Left renal pelvis (tissue), 4 donors: Measurements from ENCODE around the gene ZNF211. TPM values are rescaled to one million over a fixed set of nuclear protein-coding genes. Genes with fewer than 3 reads are reported as not detected.
A peak's percentile ranks its signal among the peaks of the same experiment; 100 is the strongest.

Experiments used
- DNase-seq, 4 donors: peaks; one replicate each; pipeline ENCODE4 v3.0.0-alpha.2; 2013; ENCODE audit warnings: low read depth in 4 of 4, low spot score in 3 of 4
- polyA plus RNA-seq, 4 donors: library from polyadenylated mRNA; unstranded; fragments of 120-200 nt; gene quantifications; one replicate each; pipeline ENCODE4 v1.2.1, GENCODE V29; 2013; ENCODE audit not compliant: insufficient read length in 4 of 4

Gene ZNF211
- 10 to 100 TPM; 24.7 to 46.4 (median 32.4) TPM for polyA plus RNA-seq

- peak; percentile 88 to 95 (median 90) for DNase-seq
Observed at GRCh38 chr19:57632987-57633831, at the start of gene ZNF211. TSS of gene ZNF211 (plus strand) at chr19:57633168. CDS start at chr19:57633347, 179 bp downstream.

- peak; percentile 89 to 96 (median 91) for DNase-seq
Observed at GRCh38 chr19:57583521-57584416, 49.2 kb upstream of the ZNF211 start, which contains the start of gene ZIK1. TSS of gene ZIK1 (plus strand) at chr19:57584145. CDS start at chr19:57584357, 212 bp downstream.

DNA sequence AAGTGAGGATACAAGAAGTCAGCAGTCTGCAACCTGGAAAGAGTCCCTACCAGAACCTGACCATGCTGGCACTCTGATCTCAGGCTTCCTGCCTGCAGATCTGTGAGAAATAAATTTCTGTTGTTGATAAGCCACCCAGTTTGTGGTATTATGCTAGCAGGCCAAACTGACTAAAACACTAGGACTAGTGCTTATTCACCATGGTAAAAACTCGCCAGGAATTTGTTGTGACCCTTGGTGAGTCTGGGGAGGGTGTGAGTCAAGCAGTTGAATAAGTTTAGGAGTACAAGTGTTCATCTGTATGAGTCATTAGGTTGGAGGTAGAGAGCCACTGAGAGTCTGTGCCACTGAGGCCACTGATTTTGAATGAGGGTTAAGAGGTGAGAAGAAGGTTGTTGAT lies 45.4 kb upstream of the ZNF211 start:
- no peak for DNase-seq

DNA sequence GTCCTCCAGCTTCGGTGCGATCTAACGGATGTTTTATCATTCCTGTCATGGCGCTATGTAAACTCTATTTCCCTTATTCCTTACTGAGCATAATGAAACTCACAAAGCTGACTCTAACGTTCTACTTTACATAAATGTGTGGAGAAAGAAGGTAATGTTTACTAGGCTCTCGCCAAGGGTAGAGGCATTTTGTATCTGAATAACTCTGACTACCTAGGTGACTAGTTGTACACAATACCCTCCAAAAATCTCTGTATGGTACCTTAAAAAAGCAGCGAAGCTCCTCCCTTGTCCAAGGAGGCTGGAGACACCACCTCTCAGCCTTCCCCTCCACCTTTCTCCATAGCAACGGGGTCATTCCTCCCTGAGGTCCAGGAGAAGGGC lies 33.6 kb upstream of the ZNF211 start:
- DNase-seq: no peak

GRCh38 chr19:57599761-57600383 lies 33.1 kb upstream of the ZNF211 start, which contains the start of gene ZNF530:
TSS of gene ZNF530 (plus strand) at chr19:57599885. CDS start at chr19:57604346, 4,461 bp downstream.
- peak; percentile 83 to 94 (median 86) for DNase-seq

- DNase-seq: no peak
Observed at GRCh38 chr19:57606931-57607330, 26.0 kb upstream of the ZNF211 start.

DNA sequence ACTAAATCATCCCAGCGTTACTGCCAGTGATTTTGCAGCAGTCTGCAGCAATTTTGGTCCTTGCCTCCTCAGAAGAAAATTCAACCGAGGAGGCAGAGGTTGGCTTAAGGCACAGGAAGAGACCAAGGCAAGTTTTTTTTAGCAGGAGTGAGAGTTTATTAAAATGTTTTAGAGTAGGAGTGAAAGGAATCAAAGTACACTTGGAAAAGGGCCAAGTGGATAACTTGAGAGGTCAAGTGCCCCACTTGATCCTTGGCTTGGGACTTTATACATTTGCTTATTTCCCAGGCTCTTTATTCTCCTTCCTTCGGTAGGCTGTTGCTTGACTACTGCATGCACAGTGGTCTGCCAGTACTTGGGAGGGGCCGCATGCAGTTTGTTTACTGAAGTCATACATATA lies 21.9 kb upstream of the ZNF211 start:
- DNase-seq: no peak

DNA sequence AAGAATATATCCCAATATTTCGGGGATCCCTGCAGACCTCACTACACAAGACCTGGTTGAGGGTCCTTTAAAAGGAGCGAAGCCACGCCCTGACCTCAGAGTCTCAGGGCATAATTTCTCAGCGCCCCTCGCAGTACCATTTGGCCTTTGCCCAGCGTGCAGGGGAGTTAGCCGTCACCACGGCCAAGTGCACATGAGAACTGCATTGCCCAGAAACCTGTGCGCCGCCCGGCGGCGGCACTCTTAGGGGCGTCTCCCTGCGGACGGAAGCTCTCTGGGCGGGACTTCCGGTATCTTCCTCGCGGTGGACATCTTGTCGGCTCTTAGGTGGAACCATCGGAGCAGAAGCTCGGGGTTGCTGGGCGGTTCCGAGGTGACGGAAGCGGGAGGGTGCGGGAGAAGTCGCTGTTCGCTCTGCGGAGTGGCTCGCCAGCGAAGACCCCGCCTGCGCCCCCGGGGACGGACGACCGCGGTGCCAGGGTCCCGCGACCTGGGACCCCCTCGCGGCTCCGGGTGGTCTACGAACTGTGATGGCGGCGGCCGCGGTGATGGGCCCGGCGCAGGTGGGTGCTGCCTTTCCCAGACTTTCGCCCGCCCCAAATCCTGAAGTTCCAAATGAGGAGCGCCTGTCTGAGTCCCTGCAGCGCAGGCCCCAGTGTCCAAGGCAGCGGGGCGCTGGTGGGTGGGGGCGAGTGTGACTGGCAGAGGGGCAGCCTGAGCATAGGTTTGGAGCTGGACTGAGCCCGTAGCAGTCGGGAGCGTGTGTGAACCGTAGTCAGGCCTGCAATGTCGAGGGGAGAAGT lies 18.8 kb upstream of the ZNF211 start, which contains the start of gene ZNF134:
Gene ZNF134 (plus strand): TSS at position 302 of the 803 bp plus-strand sequence. CDS start 5,227 bp downstream, outside the sequence.
- peak; percentile 82 to 89 (median 84) for DNase-seq

- no peak for DNase-seq
Observed at GRCh38 chr19:57615346-57615745, 17.6 kb upstream of the ZNF211 start.

DNA sequence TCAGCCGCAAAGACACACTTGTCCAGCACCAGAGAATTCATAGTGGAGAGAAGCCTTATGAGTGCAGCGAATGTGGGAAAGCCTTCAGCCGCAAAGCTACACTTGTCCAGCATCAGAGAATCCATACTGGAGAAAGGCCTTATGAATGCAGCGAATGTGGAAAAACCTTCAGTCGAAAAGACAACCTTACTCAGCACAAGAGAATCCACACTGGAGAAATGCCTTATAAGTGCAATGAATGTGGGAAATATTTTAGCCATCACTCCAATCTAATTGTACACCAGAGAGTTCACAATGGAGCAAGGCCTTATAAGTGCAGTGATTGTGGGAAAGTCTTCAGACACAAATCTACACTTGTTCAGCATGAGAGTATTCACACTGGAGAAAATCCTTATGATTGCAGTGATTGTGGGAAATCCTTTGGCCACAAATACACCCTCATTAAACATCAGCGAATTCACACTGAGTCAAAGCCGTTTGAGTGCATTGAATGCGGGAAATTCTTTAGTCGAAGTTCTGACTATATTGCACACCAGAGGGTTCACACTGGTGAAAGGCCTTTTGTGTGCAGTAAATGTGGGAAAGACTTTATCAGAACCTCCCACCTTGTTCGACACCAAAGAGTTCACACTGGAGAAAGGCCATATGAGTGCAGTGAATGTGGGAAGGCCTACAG lies 12.2 kb upstream of the ZNF211 start:
- no peak for DNase-seq

DNA sequence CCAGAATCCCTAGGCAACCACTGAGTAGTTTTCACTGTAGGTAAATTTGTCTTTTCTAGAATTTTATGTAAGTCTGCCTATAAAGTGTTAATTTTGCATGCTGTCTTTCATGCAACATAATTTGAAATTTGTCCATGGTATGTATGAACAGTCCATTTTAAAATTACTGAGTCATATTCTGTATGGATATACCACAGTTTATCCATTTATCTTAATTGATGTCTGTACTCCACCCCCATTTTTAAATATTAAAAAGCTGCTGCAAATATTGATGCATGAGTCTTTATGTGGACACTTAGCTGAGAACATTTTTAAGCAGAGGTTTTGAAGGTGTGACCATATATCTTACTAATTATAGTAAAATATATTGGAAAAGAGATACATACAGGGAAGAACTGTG lies 9.9 kb upstream of the ZNF211 start:
- DNase-seq: no peak

GRCh38 chr19:57633832-57634131 lies 814 bp downstream of the ZNF211 start:
- no peak for DNase-seq

- DNase-seq: no peak
Observed at GRCh38 chr19:57637379-57637778, 4.4 kb downstream of the ZNF211 start.

GRCh38 chr19:57641715-57642234 lies 8.8 kb downstream of the ZNF211 start:
- DNase-seq: no peak

DNA sequence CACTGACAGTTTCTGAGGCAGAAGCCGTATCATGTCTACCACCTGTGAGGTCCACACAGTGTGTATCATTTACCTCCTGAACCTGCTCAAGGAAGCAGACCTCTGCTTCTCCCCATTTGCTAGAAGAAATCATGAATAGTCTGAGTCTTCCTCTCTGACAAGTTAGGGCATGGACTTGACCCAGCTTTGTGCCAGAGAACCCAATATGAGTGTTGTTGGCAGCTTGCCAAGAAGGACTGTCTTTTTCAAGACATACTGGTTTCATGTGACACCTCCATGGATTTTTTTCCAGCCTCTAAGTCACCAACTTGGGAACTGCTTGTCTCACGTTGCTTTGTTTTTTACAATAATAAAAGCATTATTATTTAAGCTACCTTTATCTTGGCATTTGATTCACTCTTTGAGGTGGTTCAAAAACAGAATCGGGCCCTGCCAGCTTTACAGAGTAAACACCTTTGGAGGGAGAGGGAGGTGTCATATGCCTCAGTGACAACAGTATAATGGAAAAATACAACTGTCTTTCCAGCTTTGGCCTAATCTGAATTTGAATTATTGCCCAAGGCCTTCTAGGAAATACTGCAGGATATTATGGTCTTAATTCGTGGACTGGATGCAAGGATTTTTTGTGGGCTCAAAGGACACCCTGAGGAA lies 9.6 kb downstream of the ZNF211 start:
- DNase-seq: no peak

GRCh38 chr19:57643734-57644133 lies 10.8 kb downstream of the ZNF211 start:
- no peak for DNase-seq

DNA sequence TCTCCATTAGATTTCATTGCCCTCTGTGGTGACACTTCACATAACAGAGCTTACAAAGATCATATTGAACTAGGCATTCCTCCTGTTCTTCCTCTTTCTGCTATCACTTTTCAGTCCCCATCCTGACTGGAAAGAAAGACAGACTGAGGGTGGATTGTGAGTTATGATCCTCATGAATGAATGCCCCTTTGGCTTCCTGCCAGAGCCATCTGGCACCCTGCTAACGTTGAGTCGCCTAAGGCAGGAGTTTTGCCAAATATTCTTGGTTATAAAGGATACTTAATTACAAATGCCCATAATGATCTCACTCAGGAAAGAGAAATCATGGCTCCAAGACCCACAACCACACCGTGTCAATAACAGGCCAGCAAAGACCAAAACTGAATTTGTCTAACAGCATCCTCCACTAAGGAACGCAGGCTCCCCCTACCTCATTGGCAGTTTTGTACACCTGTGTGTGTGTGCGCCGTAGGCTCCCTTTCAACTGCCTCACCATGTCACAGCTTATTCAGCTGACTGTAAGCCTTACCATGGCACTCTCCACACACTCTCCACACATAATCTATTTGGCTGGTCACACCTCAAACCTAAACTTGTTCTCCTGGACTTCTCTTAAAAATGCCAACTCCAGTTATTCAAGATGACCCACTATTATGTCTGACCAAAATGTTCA lies 15.5 kb downstream of the ZNF211 start:
- DNase-seq: no peak

DNA sequence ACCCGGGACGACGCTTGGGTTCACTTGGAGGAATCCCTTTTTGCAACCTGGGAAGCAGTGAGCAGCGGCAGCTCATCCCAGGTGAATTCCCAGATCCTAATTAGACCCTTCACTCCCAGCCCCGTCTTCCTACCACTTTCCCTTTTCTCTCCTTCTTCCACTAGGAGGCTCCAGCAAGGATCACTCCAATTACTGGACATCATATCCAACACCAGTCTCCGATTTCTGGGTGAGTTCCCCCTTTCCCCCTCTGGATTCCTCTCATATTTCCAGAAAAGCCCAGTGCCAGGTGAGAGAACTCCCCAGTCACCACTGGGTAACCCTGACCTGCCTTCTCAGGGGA lies 18.7 kb downstream of the ZNF211 start:
- no peak for DNase-seq
